ENCODE data around the gene CCM2L. TPM values are rescaled to one million over a fixed set of nuclear protein-coding genes. Genes with fewer than 3 reads are reported as not detected.

CCM2L gene
- polyA plus RNA-seq, 3 donors = not detected

DNA sequence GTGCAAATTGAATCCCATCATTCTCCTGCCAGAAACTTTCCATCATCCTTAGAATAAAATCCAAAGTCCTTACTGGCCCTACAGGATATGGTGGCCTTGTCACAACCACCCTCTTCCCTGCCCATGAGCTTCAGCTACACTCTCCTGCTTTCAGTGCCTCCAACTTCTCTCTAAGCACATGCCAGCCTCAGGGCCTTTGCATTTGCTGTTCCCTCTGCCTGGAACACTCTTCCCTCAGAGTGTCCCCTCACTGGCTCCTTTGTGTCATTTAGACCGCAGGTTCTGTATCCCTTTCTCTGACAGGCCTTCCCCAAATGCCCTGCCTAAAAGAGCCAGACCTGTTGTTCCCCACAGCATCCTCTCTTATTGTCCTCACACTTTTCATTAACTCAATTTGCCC, 60.0 kb downstream of the CCM2L start:
- Histone ChIP-seq H3K4me3 (replicated peaks in 1 of 3; ENCODE audit: low read depth in 2 of 3, low read length in 3 of 3) (peak overlapping the region in 1 of 3 experiments; percentile 24), H3K9ac (ENCODE audit: insufficient read depth, low read length, poor library complexity, severe bottlenecking) (peak overlapping the region; percentile 66), H3K9me3 (replicated peaks in 1 of 2; ENCODE audit: control insufficient read depth in 1 of 2, insufficient read depth in 1 of 2, low read length in 2 of 2) (no peaks in the 10 kb centered on the region), H3K79me2 (ENCODE audit: insufficient read depth, low read length) (peaks cover 90% of the 10 kb centered on the region), H3K4me2 (replicated peaks; ENCODE audit: extremely low read depth, low read length, poor library complexity, severe bottlenecking) (peak overlapping the region; percentile 52), H4K20me1 (ENCODE audit: insufficient read depth, low read length) (peaks cover 39% of the 10 kb centered on the region), H3K27me3 (ENCODE audit: control insufficient read depth in 2 of 2, insufficient read depth in 2 of 2, low read length in 2 of 2) (no peaks in the 10 kb centered on the region), H3K27ac (ENCODE audit: low read depth in 1 of 2, low read length in 2 of 2) (peak overlapping the region; percentile 97), H3K4me1 (ENCODE audit: control insufficient read depth in 1 of 2, insufficient read depth in 2 of 2, low read length in 2 of 2) (peaks cover 65 to 78% of the 10 kb centered on the region in 2 donors), H3K36me3 (replicated peaks in 1 of 2; ENCODE audit: control insufficient read depth in 1 of 2, insufficient read depth in 2 of 2, low read length in 2 of 2) (peaks cover 57 to 58% of the 10 kb centered on the region in 2 donors), H2AFZ (ENCODE audit: insufficient read depth, low read depth, low read length, poor library complexity, severe bottlenecking) (no peak overlapping the region)
- Mint-ChIP-seq H3K36me3 (peaks cover 79 to 88% of the 10 kb centered on the region in 2 donors), H3K9me3 (peaks cover 0 to 2% (median 0%) of the 10 kb centered on the region in 7 donors), H3K27me3 (ENCODE audit: low read depth in 3 of 3) (peaks cover 0 to 4% (median 1%) of the 10 kb centered on the region in 3 donors), H3K27ac (peak overlapping the region; percentile 97 to 100 (median 99)), H3K4me1 (peaks cover 56% of the 10 kb centered on the region), H3K4me3 (peak overlapping the region in 1 of 2 donors; percentile 29)
- DNase-seq = no peak
- intact Hi-C loops (cut with micrococcal nuclease) = loop anchor here in 1 of 2 donors (5.0 kb wide), 1 partner anchor 33 kb away; no protein-coding TSS in a partner anchor
- no peak for TF ChIP-seq CTCF (IDR thresholded peaks at IDR 0.05)
- WGBS (ENCODE audit: insufficient coverage) = 88% methylated on average over 1 of the region's 1 CpG

GRCh38 chr20:32070690-32071213, 60.5 kb downstream of the CCM2L start:
- peaks cover 65 to 78% of the 10 kb centered on the region in 2 donors for H3K4me1 ChIP-seq (ENCODE audit: control insufficient read depth in 1 of 2, insufficient read depth in 2 of 2, low read length in 2 of 2)
- H3K4me3 ChIP-seq (replicated peaks in 1 of 3; ENCODE audit: low read depth in 2 of 3, low read length in 3 of 3) = peak overlapping the region in 1 of 3 experiments; percentile 24
- H3K27me3 ChIP-seq (ENCODE audit: control insufficient read depth in 2 of 2, insufficient read depth in 2 of 2, low read length in 2 of 2) = no peaks in the 10 kb centered on the region
- H3K79me2 ChIP-seq (ENCODE audit: insufficient read depth, low read length) = peaks cover 90% of the 10 kb centered on the region
- intact Hi-C loops (cut with micrococcal nuclease) = loop anchor here in 1 of 2 donors (5.0 kb wide), 1 partner anchor 33 kb away; no protein-coding TSS in a partner anchor
- peaks cover 0 to 2% (median 0%) of the 10 kb centered on the region in 7 donors for H3K9me3 Mint-ChIP-seq
- H3K27ac Mint-ChIP-seq = peak overlapping the region; percentile 97 to 100 (median 99)
- DNase-seq = peak in 2 of 3 donors; percentile 36 to 60
- peaks cover 79 to 88% of the 10 kb centered on the region in 2 donors for H3K36me3 Mint-ChIP-seq
- no peak overlapping the region for H3K9ac ChIP-seq (ENCODE audit: insufficient read depth, low read length, poor library complexity, severe bottlenecking)
- peaks cover 44% of the 10 kb centered on the region for H4K20me1 ChIP-seq (ENCODE audit: insufficient read depth, low read length)
- peak overlapping the region; percentile 97 for H3K27ac ChIP-seq (ENCODE audit: low read depth in 1 of 2, low read length in 2 of 2)
- peaks cover 0 to 4% (median 2%) of the 10 kb centered on the region in 3 donors for H3K27me3 Mint-ChIP-seq (ENCODE audit: low read depth in 3 of 3)
- H3K4me2 ChIP-seq (replicated peaks; ENCODE audit: extremely low read depth, low read length, poor library complexity, severe bottlenecking) = peak overlapping the region; percentile 52
- peaks cover 55% of the 10 kb centered on the region for H3K4me1 Mint-ChIP-seq
- WGBS (ENCODE audit: insufficient coverage) = no CpG with 5 or more reads among the region's 4 CpGs
- H2AFZ ChIP-seq (ENCODE audit: insufficient read depth, low read depth, low read length, poor library complexity, severe bottlenecking) = no peak overlapping the region
- peak overlapping the region in 1 of 2 donors; percentile 29 for H3K4me3 Mint-ChIP-seq
- H3K36me3 ChIP-seq (replicated peaks in 1 of 2; ENCODE audit: control insufficient read depth in 1 of 2, insufficient read depth in 2 of 2, low read length in 2 of 2) = peaks cover 57 to 59% of the 10 kb centered on the region in 2 donors
- no peaks in the 10 kb centered on the region for H3K9me3 ChIP-seq (replicated peaks in 1 of 2; ENCODE audit: control insufficient read depth in 1 of 2, insufficient read depth in 1 of 2, low read length in 2 of 2)
- no peak for TF ChIP-seq CTCF (IDR thresholded peaks at IDR 0.05)

Data from CD14-positive monocyte (primary cell).